ENCODE results near the gene CWH43. TPM values are rescaled to one million over a fixed set of nuclear protein-coding genes. Genes with fewer than 3 reads are reported as not detected.
"Not testable (repeated sequence)": the region's sequence is repeated elsewhere in the genome, so short reads cannot be mapped to it uniquely, and the experiment has no call there.

The CWH43 gene
- total and polyA plus RNA-seq, 10 of the 15 experiments (the other 5 are each of a cell fraction or from before 2014, with no cell fraction given) = not detected

GRCh38 chr4:49107262-49107661 lies 121.2 kb downstream of the CWH43 start:
- POLR2A ChIA-PET = not testable (repeated sequence)

GRCh38 chr4:49108183-49108978 lies 122.3 kb downstream of the CWH43 start:
- POLR2A ChIA-PET; CTCF ChIA-PET; SMC1A ChIA-PET (ENCODE audit: uncharacterized antibody, unreplicated experiment); H3K9ac ChIP-seq (ENCODE audit: control insufficient read depth, insufficient read depth, low read length); H3K36me3 ChIP-seq (ENCODE audit: control insufficient read depth in 2 of 2, insufficient read depth in 2 of 2, low read length in 1 of 2); H2AFZ ChIP-seq (ENCODE audit: control insufficient read depth, low read depth, low read length); H4K20me1 ChIP-seq (ENCODE audit: control insufficient read depth, insufficient read depth); intact Hi-C loops (cut with micrococcal nuclease; ENCODE audit: unreplicated experiment); RAD21 ChIA-PET (ENCODE audit: unreplicated experiment); H3K79me2 ChIP-seq (ENCODE audit: control insufficient read depth, insufficient read depth, low read length); in situ Hi-C loops (cut with MboI); FAIRE-seq; H3K4me1 ChIP-seq (ENCODE audit: control insufficient read depth, insufficient read depth, low read length); H3K9me3 ChIP-seq (replicated peaks; ENCODE audit: control insufficient read depth, insufficient read depth, low read length); BruUV-seq (replicated peaks); H3K4me3 ChIP-seq; H3K27ac ChIP-seq (ENCODE audit: control insufficient read depth, insufficient read depth); H3K4me2 ChIP-seq (ENCODE audit: control insufficient read depth, insufficient read depth); DNase-seq (ENCODE audit: low read depth, low spot score); H3K27me3 ChIP-seq (replicated peaks in 1 of 2; ENCODE audit: control insufficient read depth in 2 of 2, insufficient read depth in 2 of 2, low read length in 1 of 2): not testable (repeated sequence)
- peak; percentile 56 for ATAC-seq
- WGBS (ENCODE audit: insufficient coverage, insufficient replicate concordance, low lambda C conversion rate, missing lambda C conversion rate) = 29% methylated on average over 15 of the region's 17 CpGs

More at GRCh38 chr4:49107262-49107661, 121.2 kb downstream of the CWH43 start:
- RAD21 ChIA-PET (ENCODE audit: unreplicated experiment); H3K27me3 ChIP-seq (replicated peaks in 1 of 2; ENCODE audit: control insufficient read depth in 2 of 2, insufficient read depth in 2 of 2, low read length in 1 of 2); DNase-seq (ENCODE audit: low read depth, low spot score); H3K36me3 ChIP-seq (ENCODE audit: control insufficient read depth in 2 of 2, insufficient read depth in 2 of 2, low read length in 1 of 2); ATAC-seq; H3K9me3 ChIP-seq (replicated peaks; ENCODE audit: control insufficient read depth, insufficient read depth, low read length); H3K4me3 ChIP-seq; CTCF ChIA-PET; intact Hi-C loops (cut with micrococcal nuclease; ENCODE audit: unreplicated experiment); H4K20me1 ChIP-seq (ENCODE audit: control insufficient read depth, insufficient read depth); FAIRE-seq; H3K4me1 ChIP-seq (ENCODE audit: control insufficient read depth, insufficient read depth, low read length); H3K9ac ChIP-seq (ENCODE audit: control insufficient read depth, insufficient read depth, low read length); H3K4me2 ChIP-seq (ENCODE audit: control insufficient read depth, insufficient read depth); SMC1A ChIA-PET (ENCODE audit: uncharacterized antibody, unreplicated experiment); in situ Hi-C loops (cut with MboI); H3K79me2 ChIP-seq (ENCODE audit: control insufficient read depth, insufficient read depth, low read length); H2AFZ ChIP-seq (ENCODE audit: control insufficient read depth, low read depth, low read length); H3K27ac ChIP-seq (ENCODE audit: control insufficient read depth, insufficient read depth); BruUV-seq (replicated peaks): not testable (repeated sequence)
- WGBS (ENCODE audit: insufficient coverage, insufficient replicate concordance, low lambda C conversion rate, missing lambda C conversion rate) = 19% methylated on average over 6 of the region's 6 CpGs
- TF ChIP-seq EED (IDR thresholded peaks at IDR 0.05; ENCODE audit: low read depth) = 0 out of 2 replicates have a peak, but pooled peaks have one; percentile 31

- H3K36me3 ChIP-seq (ENCODE audit: control insufficient read depth in 2 of 2, insufficient read depth in 2 of 2, low read length in 1 of 2); H3K27me3 ChIP-seq (replicated peaks in 1 of 2; ENCODE audit: control insufficient read depth in 2 of 2, insufficient read depth in 2 of 2, low read length in 1 of 2); H3K9ac ChIP-seq (ENCODE audit: control insufficient read depth, insufficient read depth, low read length); H3K9me3 ChIP-seq (replicated peaks; ENCODE audit: control insufficient read depth, insufficient read depth, low read length); H3K4me2 ChIP-seq (ENCODE audit: control insufficient read depth, insufficient read depth); RAD21 ChIA-PET (ENCODE audit: unreplicated experiment); POLR2A ChIA-PET; BruUV-seq (replicated peaks); FAIRE-seq; H3K4me1 ChIP-seq (ENCODE audit: control insufficient read depth, insufficient read depth, low read length); H4K20me1 ChIP-seq (ENCODE audit: control insufficient read depth, insufficient read depth); CTCF ChIA-PET; in situ Hi-C loops (cut with MboI); SMC1A ChIA-PET (ENCODE audit: uncharacterized antibody, unreplicated experiment); H3K27ac ChIP-seq (ENCODE audit: control insufficient read depth, insufficient read depth); H3K79me2 ChIP-seq (ENCODE audit: control insufficient read depth, insufficient read depth, low read length); H3K4me3 ChIP-seq; H2AFZ ChIP-seq (ENCODE audit: control insufficient read depth, low read depth, low read length); DNase-seq (ENCODE audit: low read depth, low spot score); intact Hi-C loops (cut with micrococcal nuclease; ENCODE audit: unreplicated experiment): not testable (repeated sequence)
- ATAC-seq = peak; percentile 52
- 23% methylated on average over 10 of the region's 10 CpGs for WGBS (ENCODE audit: insufficient coverage, insufficient replicate concordance, low lambda C conversion rate, missing lambda C conversion rate)
Observed at GRCh38 chr4:49109567-49110166, 123.6 kb downstream of the CWH43 start.

- H3K4me2 ChIP-seq (ENCODE audit: control insufficient read depth, insufficient read depth); FAIRE-seq; CTCF ChIA-PET; in situ Hi-C loops (cut with MboI); H3K9ac ChIP-seq (ENCODE audit: control insufficient read depth, insufficient read depth, low read length); H3K4me1 ChIP-seq (ENCODE audit: control insufficient read depth, insufficient read depth, low read length); BruUV-seq (replicated peaks); H3K79me2 ChIP-seq (ENCODE audit: control insufficient read depth, insufficient read depth, low read length); H3K9me3 ChIP-seq (replicated peaks; ENCODE audit: control insufficient read depth, insufficient read depth, low read length); DNase-seq (ENCODE audit: low read depth, low spot score); H3K36me3 ChIP-seq (ENCODE audit: control insufficient read depth in 2 of 2, insufficient read depth in 2 of 2, low read length in 1 of 2); POLR2A ChIA-PET; intact Hi-C loops (cut with micrococcal nuclease; ENCODE audit: unreplicated experiment); H3K27me3 ChIP-seq (replicated peaks in 1 of 2; ENCODE audit: control insufficient read depth in 2 of 2, insufficient read depth in 2 of 2, low read length in 1 of 2); H3K27ac ChIP-seq (ENCODE audit: control insufficient read depth, insufficient read depth); H4K20me1 ChIP-seq (ENCODE audit: control insufficient read depth, insufficient read depth); SMC1A ChIA-PET (ENCODE audit: uncharacterized antibody, unreplicated experiment); H3K4me3 ChIP-seq; RAD21 ChIA-PET (ENCODE audit: unreplicated experiment); H2AFZ ChIP-seq (ENCODE audit: control insufficient read depth, low read depth, low read length): not testable (repeated sequence)
- ATAC-seq = peak; percentile 63
- 32% methylated on average over 5 of the region's 5 CpGs for WGBS (ENCODE audit: insufficient coverage, insufficient replicate concordance, low lambda C conversion rate, missing lambda C conversion rate)
Observed at GRCh38 chr4:49110579-49110978, 124.5 kb downstream of the CWH43 start.

Measured in GM12878 (cell line).